Kidney epithelial cell (primary cell): ENCODE results near the gene LIN28B. TPM values are rescaled to one million over a fixed set of nuclear protein-coding genes. Genes with fewer than 3 reads are reported as not detected.

Source experiments
- DNase-seq: peaks from one replicate; pipeline ENCODE4 v3.0.0-alpha.2; 2010; ENCODE audit warnings: low read depth
- H3K27me3 ChIP-seq: 2 replicates; pipeline ENCODE4 v1.6.0; 2011; ENCODE audit warnings: low read length; ENCODE audit not compliant: control insufficient read depth, insufficient read depth
- H3K36me3 ChIP-seq: 2 replicates; pipeline ENCODE4 v1.5.1; 2011; ENCODE audit warnings: low read length; ENCODE audit not compliant: control insufficient read depth, insufficient read depth
- H3K4me3 ChIP-seq: 2 replicates; pipeline ENCODE4 v1.5.1; 2011; ENCODE audit warnings: low read depth, mild to moderate bottlenecking, control low read depth, low read length
- CTCF ChIP-seq: IDR thresholded peaks from 2 replicates; pipeline ENCODE4 v1.5.1; 2011; ENCODE audit warnings: mild to moderate bottlenecking, moderate library complexity, low read length, control low read depth, inconsistent platforms; ENCODE audit not compliant: insufficient read depth, poor library complexity, severe bottlenecking
- total RNA-seq: library from RNA; depleted of rRNA; stranded (reverse); fragments of >200 nt; gene quantifications from 2 replicates; pipeline ENCODE4 v1.2.3, GENCODE V29; 2015

The LIN28B gene
- total RNA-seq: 0.07 and 0.92 TPM in 2 replicates

GRCh38 chr6:104956731-104957294, at the start of gene LIN28B:
TSS of gene LIN28B (plus strand) at chr6:104957107. CDS start at chr6:104957251, 144 bp downstream.
- Histone ChIP-seq H3K36me3 (no peaks in the 10 kb centered on the region), H3K4me3 (no peak within 1 kb of the TSS), H3K27me3 (peaks cover 41% of the 10 kb centered on the region)
- TF ChIP-seq CTCF: no peak
- no peak for DNase-seq

- Histone ChIP-seq H3K36me3 (no peaks in the 10 kb centered on the region), H3K4me3 (no peak overlapping the region), H3K27me3 (no peaks in the 10 kb centered on the region)
- DNase-seq: no peak
- no peak for TF ChIP-seq CTCF
Measured at GRCh38 chr6:104908031-104908887, 48.6 kb upstream of the LIN28B start.

- Histone ChIP-seq H3K4me3 (no peak overlapping the region), H3K36me3 (no peaks in the 10 kb centered on the region), H3K27me3 (no peaks in the 10 kb centered on the region)
- no peak for TF ChIP-seq CTCF
- DNase-seq: no peak
Measured at GRCh38 chr6:104908888-104909525, 47.9 kb upstream of the LIN28B start.

GRCh38 chr6:104921896-104922295, 35.0 kb upstream of the LIN28B start:
- TF ChIP-seq CTCF: no peak
- DNase-seq: no peak
- no peaks in the 10 kb centered on the region for H3K36me3 ChIP-seq

GRCh38 chr6:104928141-104928540, 28.8 kb upstream of the LIN28B start:
- DNase-seq: no peak
- H3K4me3 ChIP-seq: no peak overlapping the region
- no peaks in the 10 kb centered on the region for H3K27me3 ChIP-seq
- TF ChIP-seq CTCF: no peak
- no peaks in the 10 kb centered on the region for H3K36me3 ChIP-seq

More at GRCh38 chr6:104921896-104922295, 35.0 kb upstream of the LIN28B start:
- Histone ChIP-seq H3K27me3 (no peaks in the 10 kb centered on the region), H3K4me3 (no peak overlapping the region)
